ENCODE measurements around the gene ATP8A1. TPM values are rescaled to one million over a fixed set of nuclear protein-coding genes. Genes with fewer than 3 reads are reported as not detected.

ATP8A1 gene
- total RNA-seq, 2 donors from 2014 or later, result 43.3 to 59.2 TPM

- Mint-ChIP-seq H3K4me1 (peaks cover 50% of the 10 kb centered on the region), H3K27me3 (no peaks in the 10 kb centered on the region), H3K4me3 (no peak overlapping the region), H3K27ac (peak overlapping the region; percentile 32), H3K36me3 (ENCODE audit: low read depth) (no peaks in the 10 kb centered on the region)
- ATAC-seq (no peak), DNase-seq (no peak)
- H3K9me3 ChIP-seq (ENCODE audit: control insufficient read depth, low read length, poor library complexity, severe bottlenecking), result no peaks in the 10 kb centered on the region
Observed at GRCh38 chr4:42642845-42643615, 13.9 kb downstream of the ATP8A1 start.

- no peaks in the 10 kb centered on the region for H3K9me3 ChIP-seq (ENCODE audit: control insufficient read depth, low read length, poor library complexity, severe bottlenecking)
- DNase-seq (no peak), ATAC-seq (no peak)
- H3K36me3 Mint-ChIP-seq (ENCODE audit: low read depth), result no peaks in the 10 kb centered on the region
- H3K4me1 Mint-ChIP-seq, result peaks cover 52% of the 10 kb centered on the region
- H3K27me3 Mint-ChIP-seq, result no peaks in the 10 kb centered on the region
- H3K4me3 Mint-ChIP-seq, result peak overlapping the region; percentile 41
- peak overlapping the region; percentile 32 for H3K27ac Mint-ChIP-seq
Observed at GRCh38 chr4:42642101-42642797, 14.7 kb downstream of the ATP8A1 start.

GRCh38 chr4:42641656-42642055 is 15.2 kb downstream of the ATP8A1 start:
- peak overlapping the region; percentile 41 for H3K4me3 Mint-ChIP-seq
- no peak for ATAC-seq

GRCh38 chr4:42641161-42641560 is 15.7 kb downstream of the ATP8A1 start:
- Mint-ChIP-seq H3K4me1 (peaks cover 54% of the 10 kb centered on the region), H3K27me3 (no peaks in the 10 kb centered on the region), H3K36me3 (ENCODE audit: low read depth) (no peaks in the 10 kb centered on the region), H3K27ac (peak overlapping the region; percentile 32), H3K4me3 (no peak overlapping the region)
- no peak for ATAC-seq
- no peak for DNase-seq
- no peaks in the 10 kb centered on the region for H3K9me3 ChIP-seq (ENCODE audit: control insufficient read depth, low read length, poor library complexity, severe bottlenecking)

More at GRCh38 chr4:42641656-42642055, 15.2 kb downstream of the ATP8A1 start:
- H3K4me1 Mint-ChIP-seq, result peaks cover 52% of the 10 kb centered on the region
- peak overlapping the region; percentile 32 for H3K27ac Mint-ChIP-seq
- no peaks in the 10 kb centered on the region for H3K27me3 Mint-ChIP-seq
- H3K36me3 Mint-ChIP-seq (ENCODE audit: low read depth), result no peaks in the 10 kb centered on the region
- no peaks in the 10 kb centered on the region for H3K9me3 ChIP-seq (ENCODE audit: control insufficient read depth, low read length, poor library complexity, severe bottlenecking)
- no peak for DNase-seq

- Mint-ChIP-seq H3K27ac (peak overlapping the region; percentile 24), H3K36me3 (ENCODE audit: low read depth) (no peaks in the 10 kb centered on the region), H3K27me3 (no peaks in the 10 kb centered on the region), H3K4me1 (peaks cover 53% of the 10 kb centered on the region), H3K4me3 (no peak overlapping the region)
- ATAC-seq, result no peak
- H3K9me3 ChIP-seq (ENCODE audit: control insufficient read depth, low read length, poor library complexity, severe bottlenecking), result no peaks in the 10 kb centered on the region
- no peak for DNase-seq
Observed at GRCh38 chr4:42640613-42641012, 16.3 kb downstream of the ATP8A1 start.

- Mint-ChIP-seq H3K36me3 (ENCODE audit: low read depth) (no peaks in the 10 kb centered on the region), H3K27me3 (no peaks in the 10 kb centered on the region), H3K4me1 (peaks cover 42% of the 10 kb centered on the region), H3K4me3 (peak overlapping the region; percentile 71), H3K27ac (no peak overlapping the region)
- no peak for DNase-seq
- no peaks in the 10 kb centered on the region for H3K9me3 ChIP-seq (ENCODE audit: control insufficient read depth, low read length, poor library complexity, severe bottlenecking)
- ATAC-seq, result no peak
Observed at GRCh38 chr4:42638993-42639392, 17.9 kb downstream of the ATP8A1 start.

GRCh38 chr4:42638321-42638720 is 18.6 kb downstream of the ATP8A1 start:
- no peak for ATAC-seq

GRCh38 chr4:42637867-42638266 is 19.0 kb downstream of the ATP8A1 start:
- H3K9me3 ChIP-seq (ENCODE audit: control insufficient read depth, low read length, poor library complexity, severe bottlenecking), result no peaks in the 10 kb centered on the region
- no peaks in the 10 kb centered on the region for H3K27me3 Mint-ChIP-seq
- H3K4me1 Mint-ChIP-seq, result peaks cover 46% of the 10 kb centered on the region
- peak; percentile 22 for ATAC-seq
- DNase-seq, result no peak
- no peaks in the 10 kb centered on the region for H3K36me3 Mint-ChIP-seq (ENCODE audit: low read depth)
- no peak overlapping the region for H3K27ac Mint-ChIP-seq
- no peak overlapping the region for H3K4me3 Mint-ChIP-seq

More at GRCh38 chr4:42638321-42638720, 18.6 kb downstream of the ATP8A1 start:
- H3K27me3 Mint-ChIP-seq, result no peaks in the 10 kb centered on the region
- peaks cover 44% of the 10 kb centered on the region for H3K4me1 Mint-ChIP-seq
- no peaks in the 10 kb centered on the region for H3K36me3 Mint-ChIP-seq (ENCODE audit: low read depth)
- no peaks in the 10 kb centered on the region for H3K9me3 ChIP-seq (ENCODE audit: control insufficient read depth, low read length, poor library complexity, severe bottlenecking)
- H3K27ac Mint-ChIP-seq, result no peak overlapping the region
- no peak for DNase-seq
- no peak overlapping the region for H3K4me3 Mint-ChIP-seq

GRCh38 chr4:42637104-42637503 is 19.8 kb downstream of the ATP8A1 start:
- H3K36me3 Mint-ChIP-seq (ENCODE audit: low read depth), result no peaks in the 10 kb centered on the region
- no peak for DNase-seq
- H3K4me1 Mint-ChIP-seq, result peaks cover 42% of the 10 kb centered on the region
- no peak overlapping the region for H3K4me3 Mint-ChIP-seq
- no peaks in the 10 kb centered on the region for H3K27me3 Mint-ChIP-seq
- H3K9me3 ChIP-seq (ENCODE audit: control insufficient read depth, low read length, poor library complexity, severe bottlenecking), result no peaks in the 10 kb centered on the region
- no peak for ATAC-seq
- H3K27ac Mint-ChIP-seq, result no peak overlapping the region

GRCh38 chr4:42636645-42636949 is 20.3 kb downstream of the ATP8A1 start:
- no peak for DNase-seq
- no peak overlapping the region for H3K27ac Mint-ChIP-seq
- H3K36me3 Mint-ChIP-seq (ENCODE audit: low read depth), result no peaks in the 10 kb centered on the region
- no peak for ATAC-seq
- peaks cover 42% of the 10 kb centered on the region for H3K4me1 Mint-ChIP-seq
- H3K9me3 ChIP-seq (ENCODE audit: control insufficient read depth, low read length, poor library complexity, severe bottlenecking), result no peaks in the 10 kb centered on the region
- no peaks in the 10 kb centered on the region for H3K27me3 Mint-ChIP-seq
- no peak overlapping the region for H3K4me3 Mint-ChIP-seq

- Mint-ChIP-seq H3K27me3 (no peaks in the 10 kb centered on the region), H3K4me3 (peak overlapping the region; percentile 63), H3K36me3 (ENCODE audit: low read depth) (no peaks in the 10 kb centered on the region), H3K4me1 (peaks cover 43% of the 10 kb centered on the region), H3K27ac (peak overlapping the region; percentile 14)
- H3K9me3 ChIP-seq (ENCODE audit: control insufficient read depth, low read length, poor library complexity, severe bottlenecking), result no peaks in the 10 kb centered on the region
- ATAC-seq, result no peak
- no peak for DNase-seq
Observed at GRCh38 chr4:42633605-42634388, 23.1 kb downstream of the ATP8A1 start.

- Mint-ChIP-seq H3K36me3 (ENCODE audit: low read depth) (no peaks in the 10 kb centered on the region), H3K27ac (peak overlapping the region; percentile 14), H3K27me3 (no peaks in the 10 kb centered on the region), H3K4me3 (no peak overlapping the region), H3K4me1 (peaks cover 49% of the 10 kb centered on the region)
- no peaks in the 10 kb centered on the region for H3K9me3 ChIP-seq (ENCODE audit: control insufficient read depth, low read length, poor library complexity, severe bottlenecking)
- DNase-seq (no peak), ATAC-seq (no peak)
Observed at GRCh38 chr4:42632653-42633382, 24.1 kb downstream of the ATP8A1 start.

GRCh38 chr4:42630908-42631307 is 26.0 kb downstream of the ATP8A1 start:
- H3K36me3 Mint-ChIP-seq (ENCODE audit: low read depth), result no peaks in the 10 kb centered on the region
- no peak for DNase-seq
- H3K9me3 ChIP-seq (ENCODE audit: control insufficient read depth, low read length, poor library complexity, severe bottlenecking), result no peaks in the 10 kb centered on the region
- no peaks in the 10 kb centered on the region for H3K27me3 Mint-ChIP-seq
- no peak overlapping the region for H3K27ac Mint-ChIP-seq
- ATAC-seq, result no peak
- no peak overlapping the region for H3K4me3 Mint-ChIP-seq
- peaks cover 56% of the 10 kb centered on the region for H3K4me1 Mint-ChIP-seq
